ENCODE measurements around the gene HPS4.

- TF ChIP-seq CTCF (IDR thresholded peaks at IDR 0.05) (no peak), POLR2A (IDR thresholded peaks at IDR 0.05) (no peak)
Measured at GRCh38 chr22:26432619-26433311, 50.8 kb downstream of the HPS4 start.
